Hepatocyte (in vitro differentiated cells): ENCODE measurements around the gene CCDC106. TPM values are rescaled to one million over a fixed set of nuclear protein-coding genes. Genes with fewer than 3 reads are reported as not detected.

Experiments used
- DNase-seq: peaks from one replicate; pipeline ENCODE4 v3.0.0-alpha.2; 2016; ENCODE audit warnings: low spot score
- H2AFZ ChIP-seq: fragments of 200-600 bp; sonication (generic); 2 replicates; pipeline ENCODE4 v1.6.0; 2016; ENCODE audit warnings: antibody characterized with exemption, mild to moderate bottlenecking
- H3K27ac ChIP-seq: fragments of 200-600 bp; sonication (generic); 2 replicates; pipeline ENCODE4 v1.5.1; 2016; ENCODE audit warnings: mild to moderate bottlenecking
- H3K27me3 ChIP-seq: fragments of 200-600 bp; sonication (generic); 2 replicates; pipeline ENCODE4 v1.6.1; 2016
- H3K36me3 ChIP-seq: fragments of 200-600 bp; sonication (generic); replicated peaks from 2 replicates; pipeline ENCODE4 v1.5.1; 2016; ENCODE audit warnings: low read depth; ENCODE audit not compliant: insufficient read depth
- H3K4me1 ChIP-seq: fragments of 200-600 bp; sonication (generic); 2 replicates; pipeline ENCODE4 v1.5.1; 2016; ENCODE audit warnings: mild to moderate bottlenecking, moderate library complexity; ENCODE audit not compliant: insufficient read depth
- H3K4me2 ChIP-seq: fragments of 200-600 bp; sonication (generic); 2 replicates; pipeline ENCODE4 v1.6.0; 2016
- H3K4me3 ChIP-seq: fragments of 200-600 bp; sonication (generic); 2 replicates; pipeline ENCODE4 v1.5.1; 2016; ENCODE audit warnings: mild to moderate bottlenecking
- H3K79me2 ChIP-seq: fragments of 200-600 bp; sonication (generic); 2 replicates; pipeline ENCODE4 v1.6.0; 2017; ENCODE audit warnings: mild to moderate bottlenecking
- H3K9me2 ChIP-seq: fragments of 200-600 bp; sonication (generic); replicated peaks from 2 replicates; pipeline ENCODE4 v1.6.0; 2017; ENCODE audit warnings: mild to moderate bottlenecking; ENCODE audit not compliant: insufficient read depth
- H3K9me3 ChIP-seq: fragments of 200-600 bp; sonication (generic); 2 replicates; pipeline ENCODE4 v1.5.1; 2016; ENCODE audit warnings: low read depth, mild to moderate bottlenecking
- H4K20me1 ChIP-seq: fragments of 200-600 bp; sonication (generic); 2 replicates; pipeline ENCODE4 v1.6.0; 2016; ENCODE audit warnings: mild to moderate bottlenecking; ENCODE audit not compliant: insufficient read depth, poor library complexity, severe bottlenecking
- CTCF ChIP-seq: fragments of 200-600 bp; sonication (generic); IDR thresholded peaks from 2 replicates; pipeline ENCODE4 v1.5.1; 2016; ENCODE audit warnings: antibody characterized with exemption, mild to moderate bottlenecking; ENCODE audit not compliant: poor library complexity
- EZH2 ChIP-seq: fragments of 200-600 bp; sonication (generic); IDR thresholded peaks from 2 replicates; pipeline ENCODE4 v1.6.1; 2016; ENCODE audit warnings: antibody characterized with exemption, mild to moderate bottlenecking, borderline replicate concordance
- EZH2phosphoT487 ChIP-seq: fragments of 200-600 bp; sonication (generic); IDR thresholded peaks from one replicate; pipeline ENCODE4 v1.6.1; 2018; ENCODE audit warnings: antibody characterized with exemption, mild to moderate bottlenecking, low read depth, moderate library complexity; ENCODE audit not compliant: unreplicated experiment, severe bottlenecking
- WGBS: methylation state at CpG from one replicate; pipeline ENCODE4 v1.1.6; 2016; ENCODE audit warnings: low lambda C conversion rate; ENCODE audit errors: missing lambda C conversion rate; 5-methylcytosine and 5-hydroxymethylcytosine counted together
- polyA plus RNA-seq: library from polyadenylated mRNA; unstranded; fragments of >200 nt; fragmentation: Nextera tagmentation; extraction: Ambion mirVana; gene quantifications from 2 replicates; pipeline ENCODE4 v1.2.1, GENCODE V29; 2016
- total RNA-seq: library from RNA; depleted of rRNA; stranded (reverse); fragments of >200 nt; gene quantifications from 2 replicates; pipeline ENCODE4 v1.2.3, GENCODE V29; 2014

The CCDC106 gene
- total and polyA plus RNA-seq, 2 experiments from 2014 or later = 18.3 to 31.7 TPM

GRCh38 chr19:55617426-55617825 lies 30.6 kb upstream of the CCDC106 start:
- H3K9me3 ChIP-seq = no peaks in the 10 kb centered on the region
- no peaks in the 10 kb centered on the region for H3K79me2 ChIP-seq
- no peak overlapping the region for H2AFZ ChIP-seq
- H3K4me3 ChIP-seq = no peak overlapping the region
- H3K4me1 ChIP-seq = no peaks in the 10 kb centered on the region
- 96% methylated on average over 8 of the region's 8 CpGs for WGBS
- H3K27me3 ChIP-seq = no peaks in the 10 kb centered on the region
- DNase-seq = no peak
- no peaks in the 10 kb centered on the region for H3K36me3 ChIP-seq
- no peaks in the 10 kb centered on the region for H4K20me1 ChIP-seq
- TF ChIP-seq CTCF (no peak), EZH2phosphoT487 (no peak), EZH2 (no peak)
- H3K27ac ChIP-seq = no peak overlapping the region
- H3K9me2 ChIP-seq = no peaks in the 10 kb centered on the region
- no peak overlapping the region for H3K4me2 ChIP-seq

DNA sequence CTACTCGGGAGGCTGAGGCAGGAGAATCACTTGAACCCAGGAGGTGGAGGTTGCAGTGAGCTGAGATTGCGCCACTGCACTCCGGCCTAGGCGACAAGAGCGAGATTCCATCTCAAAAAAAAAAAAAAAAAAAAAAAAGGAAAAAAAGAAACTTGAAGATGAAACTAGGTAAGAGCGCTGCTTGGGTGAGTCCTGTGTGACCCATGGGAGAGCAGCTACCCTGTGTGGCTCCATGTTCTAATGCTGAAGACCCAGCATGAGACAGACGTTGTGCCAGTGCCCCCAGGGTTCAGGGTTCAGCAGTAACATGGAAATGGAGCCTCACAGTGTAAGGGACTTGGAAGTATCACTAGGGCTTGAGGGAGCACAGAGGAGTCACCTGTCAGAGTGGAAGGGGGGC lies 29.6 kb upstream of the CCDC106 start:
- Histone ChIP-seq H3K9me3 (no peaks in the 10 kb centered on the region), H2AFZ (no peak overlapping the region), H3K79me2 (peaks cover 6% of the 10 kb centered on the region), H3K27me3 (no peaks in the 10 kb centered on the region), H4K20me1 (peaks cover 1% of the 10 kb centered on the region), H3K4me1 (no peaks in the 10 kb centered on the region), H3K9me2 (no peaks in the 10 kb centered on the region), H3K36me3 (no peaks in the 10 kb centered on the region), H3K4me2 (no peak overlapping the region), H3K27ac (no peak overlapping the region), H3K4me3 (no peak overlapping the region)
- DNase-seq = no peak
- TF ChIP-seq CTCF (no peak), EZH2phosphoT487 (no peak), EZH2 (no peak)
- WGBS = 98% methylated on average over 7 of the region's 7 CpGs

DNA sequence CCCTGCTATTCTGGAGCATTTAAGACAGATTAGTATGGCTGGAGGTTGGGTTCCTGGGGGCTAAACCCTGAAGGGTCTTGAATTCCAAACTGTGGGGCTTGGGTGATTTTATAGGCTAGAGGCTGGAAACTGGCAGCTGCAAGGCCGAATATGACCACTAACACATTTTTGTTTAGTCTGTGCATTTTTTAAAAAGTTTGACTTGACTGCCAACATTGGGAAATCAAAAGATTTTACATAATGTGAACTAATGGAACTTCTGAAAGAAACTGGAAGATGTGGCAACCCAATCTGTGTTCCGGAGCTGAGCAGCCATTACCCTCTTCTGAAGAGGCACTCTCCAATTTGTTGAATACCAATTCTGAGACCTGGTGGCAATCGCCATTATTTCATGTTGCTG lies 28.7 kb upstream of the CCDC106 start:
- TF ChIP-seq CTCF (no peak), EZH2 (no peak), EZH2phosphoT487 (no peak)
- Histone ChIP-seq H3K27ac (peak overlapping the region; percentile 23), H3K4me3 (no peak overlapping the region), H3K9me3 (no peaks in the 10 kb centered on the region), H3K27me3 (no peaks in the 10 kb centered on the region), H3K4me1 (peaks cover 4% of the 10 kb centered on the region), H3K4me2 (no peak overlapping the region), H3K36me3 (no peaks in the 10 kb centered on the region), H4K20me1 (peaks cover 5% of the 10 kb centered on the region), H3K9me2 (no peaks in the 10 kb centered on the region), H2AFZ (no peak overlapping the region), H3K79me2 (peaks cover 11% of the 10 kb centered on the region)
- DNase-seq = no peak
- WGBS = 83% methylated on average over 3 of the region's 3 CpGs
